HG03045 (cell line): ENCODE results near the gene LRRC14B.

Experiments
- ATAC-seq: cut with Tn5 transposase; IDR thresholded peaks from one replicate; pipeline ENCODE4 v1.9.1; 2021; ENCODE audit warnings: mild to moderate bottlenecking, moderate library complexity; ENCODE audit not compliant: unreplicated experiment

LRRC14B gene

GRCh38 chr5:191036-191948 is at the start of gene LRRC14B:
TSS of gene LRRC14B (plus strand) at chr5:191495. CDS start at chr5:191539, 44 bp downstream.
- ATAC-seq: no peak

- ATAC-seq: no peak
Measured at GRCh38 chr5:141761-142160, 49.5 kb upstream of the LRRC14B start.

GRCh38 chr5:142246-142810 is 49.0 kb upstream of the LRRC14B start:
- ATAC-seq: no peak

DNA sequence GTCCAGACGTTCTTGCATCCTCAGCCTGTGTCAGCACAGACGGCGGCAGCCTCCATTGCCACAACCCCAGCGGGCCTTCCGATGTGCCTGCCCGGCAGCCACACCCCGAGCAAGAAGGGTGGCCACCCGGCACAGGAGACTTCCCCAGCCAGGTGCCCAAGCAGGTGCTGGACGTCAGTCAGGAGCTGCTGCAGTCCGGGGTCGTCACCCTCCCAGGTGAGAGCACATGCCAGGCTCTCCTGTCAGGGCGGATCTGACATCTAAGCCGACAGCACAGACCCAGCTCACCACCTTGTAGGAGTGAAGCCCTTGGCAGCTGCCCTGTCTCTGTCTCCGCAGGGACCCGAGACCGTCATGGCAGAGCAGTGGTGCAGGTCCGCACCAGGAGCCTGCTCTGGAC is 48.3 kb upstream of the LRRC14B start:
- ATAC-seq: no peak

DNA sequence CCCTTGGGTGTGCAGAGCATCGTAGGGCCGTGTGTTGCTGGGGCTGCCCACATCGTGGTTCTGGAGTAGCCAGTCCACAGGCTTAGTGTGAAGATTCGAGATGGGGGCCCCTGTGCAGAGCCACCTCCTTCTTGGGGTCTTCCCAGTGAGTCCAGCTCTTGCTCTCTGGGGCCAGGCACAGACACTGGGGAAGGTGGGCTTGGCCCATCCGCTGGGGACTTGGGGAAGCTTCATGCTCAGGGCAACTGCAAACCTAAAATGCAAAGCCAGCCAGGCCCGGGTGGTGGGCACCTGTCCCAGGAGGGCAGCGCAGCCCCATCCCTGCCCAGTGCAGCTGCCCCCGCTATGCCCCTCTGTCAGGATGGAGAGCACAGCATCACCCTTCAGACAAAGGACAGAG is 46.4 kb upstream of the LRRC14B start:
- ATAC-seq: no peak

- ATAC-seq: no peak
Measured at GRCh38 chr5:145585-146323, 45.5 kb upstream of the LRRC14B start.

- no peak for ATAC-seq
Measured at GRCh38 chr5:147751-148150, 43.5 kb upstream of the LRRC14B start.

- no peak for ATAC-seq
Measured at GRCh38 chr5:149745-150485, 41.4 kb upstream of the LRRC14B start.

DNA sequence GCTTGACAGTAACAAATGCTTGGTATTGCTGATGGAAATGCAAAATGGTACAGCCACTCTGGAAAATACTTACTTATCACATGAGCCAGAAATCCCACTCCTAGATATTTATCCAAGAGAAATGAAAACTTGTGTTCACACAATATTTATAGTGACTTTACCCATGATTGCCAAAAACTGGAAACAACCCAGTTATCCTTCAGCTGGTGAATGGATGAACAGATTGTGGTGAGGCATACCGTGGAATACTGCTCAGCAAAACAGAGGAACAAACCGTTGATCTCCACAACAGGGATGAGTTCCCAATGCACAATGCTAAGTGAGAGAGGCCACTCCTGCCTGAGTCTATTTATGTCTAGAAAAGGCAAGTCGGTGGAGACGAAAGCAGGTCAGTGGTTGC is 40.5 kb upstream of the LRRC14B start:
- no peak for ATAC-seq

- ATAC-seq: no peak
Measured at GRCh38 chr5:152077-152476, 39.2 kb upstream of the LRRC14B start.

GRCh38 chr5:153256-153655 is 38.0 kb upstream of the LRRC14B start:
- no peak for ATAC-seq

DNA sequence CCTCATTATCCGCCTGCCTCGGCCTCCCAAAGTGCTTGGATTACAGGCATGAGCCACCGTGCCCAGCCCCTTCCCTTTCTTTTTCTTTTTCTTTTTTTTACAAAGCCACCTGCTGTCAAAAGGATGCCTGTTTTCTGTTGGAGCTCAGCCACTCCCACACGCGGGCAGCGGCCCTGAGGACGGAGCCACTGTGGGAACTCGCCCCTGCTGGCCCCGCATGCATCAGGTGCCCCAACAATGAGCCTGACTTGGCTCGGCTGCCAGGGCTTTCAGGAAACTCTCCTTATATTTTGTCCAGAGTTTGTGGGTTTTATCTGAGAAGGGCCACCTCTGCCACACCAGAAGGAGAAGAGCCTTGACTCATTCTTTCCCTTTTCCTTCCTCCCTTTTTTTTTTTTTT is 37.1 kb upstream of the LRRC14B start:
- ATAC-seq: no peak

DNA sequence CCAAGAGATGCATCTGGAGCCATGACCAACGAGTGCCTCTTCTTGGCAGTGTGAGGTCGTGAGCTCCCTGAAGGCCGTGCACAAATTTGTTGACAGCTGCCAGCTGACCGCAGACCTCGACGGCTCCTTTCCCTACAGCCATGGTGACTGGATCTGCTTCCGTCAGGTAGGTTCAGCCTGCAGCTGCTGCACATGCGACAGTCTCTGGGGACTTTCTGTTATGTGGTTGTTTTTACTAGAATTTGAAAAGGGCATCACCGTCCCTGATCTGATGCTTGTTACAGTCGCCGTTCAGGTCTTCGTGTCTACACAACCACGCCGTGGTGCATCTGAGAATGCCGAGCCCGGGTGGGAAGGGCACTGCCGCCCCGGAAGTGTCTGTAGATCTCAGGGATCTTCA is 36.5 kb upstream of the LRRC14B start:
- no peak for ATAC-seq

- ATAC-seq: no peak
Measured at GRCh38 chr5:155651-156410, 35.5 kb upstream of the LRRC14B start.

DNA sequence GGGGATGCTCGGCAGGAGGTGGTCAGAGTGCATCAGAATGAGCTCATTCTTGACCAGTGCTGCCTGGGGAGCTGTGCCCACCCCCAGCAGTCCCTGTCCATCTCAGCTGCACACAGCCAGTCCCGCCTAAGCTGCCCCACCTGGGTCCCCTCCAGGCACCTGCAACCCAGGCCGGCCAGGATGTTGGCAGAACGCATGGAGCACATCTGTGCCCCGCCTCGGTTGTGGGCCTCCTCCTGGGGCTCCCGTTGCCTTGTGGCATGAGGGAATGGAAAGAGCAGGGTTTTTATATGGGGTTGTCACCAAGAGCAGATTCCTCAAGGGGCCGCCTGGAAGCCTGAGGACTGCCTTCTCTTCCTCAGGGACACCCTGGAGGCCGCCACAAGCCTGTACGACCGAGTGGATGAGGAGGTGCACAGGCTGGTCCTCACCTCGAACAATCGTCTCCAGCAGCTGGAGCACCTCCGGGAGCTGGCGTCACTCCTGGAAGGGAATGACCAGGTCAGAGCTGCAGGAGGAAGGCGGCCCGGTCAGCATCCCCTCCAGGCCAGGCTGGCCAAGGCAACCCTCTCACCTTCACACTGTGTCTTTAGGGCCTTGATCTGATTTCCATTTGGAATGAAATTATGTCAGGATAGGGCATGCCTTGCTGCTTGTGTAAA is 34.8 kb upstream of the LRRC14B start:
- no peak for ATAC-seq

- no peak for ATAC-seq
Measured at GRCh38 chr5:157126-157715, 34.1 kb upstream of the LRRC14B start.

- ATAC-seq: no peak
Measured at GRCh38 chr5:157801-158200, 33.5 kb upstream of the LRRC14B start.

GRCh38 chr5:158807-159447 is 32.4 kb upstream of the LRRC14B start:
- no peak for ATAC-seq
